ENCODE measurements around the gene GJB1. TPM values are rescaled to one million over a fixed set of nuclear protein-coding genes. Genes with fewer than 3 reads are reported as not detected.

GJB1 gene
- polyA plus RNA-seq, 1 donor from 2014 or later = not detected

GRCh38 chrX:71224098-71224708 lies 1.2 kb downstream of the GJB1 start:
- no peak overlapping the region for H3K27ac ChIP-seq (ENCODE audit: low read length)
- H3K9ac ChIP-seq (ENCODE audit: low read length) = no peak overlapping the region

GRCh38 chrX:71225009-71225408 lies 2.0 kb downstream of the GJB1 start:
- Histone ChIP-seq H3K27ac (ENCODE audit: low read length) (no peak overlapping the region), H3K36me3 (ENCODE audit: insufficient read depth, low read length) (no peaks in the 10 kb centered on the region), H3K79me2 (replicated peaks; ENCODE audit: insufficient read depth, low read length) (no peaks in the 10 kb centered on the region), H3K4me3 (ENCODE audit: low read length) (no peak overlapping the region), H2AFZ (ENCODE audit: low read depth, low read length) (no peak overlapping the region), H3K9me2 (ENCODE audit: insufficient read depth, low read length) (no peaks in the 10 kb centered on the region), H3K9ac (ENCODE audit: low read length) (no peak overlapping the region), H4K20me1 (ENCODE audit: insufficient read depth) (no peaks in the 10 kb centered on the region), H3F3A (ENCODE audit: insufficient read depth, low read length, poor library complexity, severe bottlenecking) (no peaks in the 10 kb centered on the region), H3K27me3 (ENCODE audit: insufficient read depth, low read depth, low read length) (no peaks in the 10 kb centered on the region), H3K4me2 (ENCODE audit: low read length) (no peak overlapping the region), H3K9me3 (ENCODE audit: low read length) (no peaks in the 10 kb centered on the region)
- TF ChIP-seq, protein P1, sequence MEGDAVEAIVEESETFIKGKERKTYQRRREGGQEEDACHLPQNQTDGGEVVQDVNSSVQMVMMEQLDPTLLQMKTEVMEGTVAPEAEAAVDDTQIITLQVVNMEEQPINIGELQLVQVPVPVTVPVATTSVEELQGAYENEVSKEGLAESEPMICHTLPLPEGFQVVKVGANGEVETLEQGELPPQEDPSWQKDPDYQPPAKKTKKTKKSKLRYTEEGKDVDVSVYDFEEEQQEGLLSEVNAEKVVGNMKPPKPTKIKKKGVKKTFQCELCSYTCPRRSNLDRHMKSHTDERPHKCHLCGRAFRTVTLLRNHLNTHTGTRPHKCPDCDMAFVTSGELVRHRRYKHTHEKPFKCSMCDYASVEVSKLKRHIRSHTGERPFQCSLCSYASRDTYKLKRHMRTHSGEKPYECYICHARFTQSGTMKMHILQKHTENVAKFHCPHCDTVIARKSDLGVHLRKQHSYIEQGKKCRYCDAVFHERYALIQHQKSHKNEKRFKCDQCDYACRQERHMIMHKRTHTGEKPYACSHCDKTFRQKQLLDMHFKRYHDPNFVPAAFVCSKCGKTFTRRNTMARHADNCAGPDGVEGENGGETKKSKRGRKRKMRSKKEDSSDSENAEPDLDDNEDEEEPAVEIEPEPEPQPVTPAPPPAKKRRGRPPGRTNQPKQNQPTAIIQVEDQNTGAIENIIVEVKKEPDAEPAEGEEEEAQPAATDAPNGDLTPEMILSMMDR (IDR thresholded peaks at IDR 0.05; ENCODE audit: poor library complexity, severe bottlenecking) = no peak
- TF ChIP-seq EP300 (conservative IDR thresholded peaks at IDR 0.05; ENCODE audit: poor library complexity, severe bottlenecking) (no peak), SMC3 (conservative IDR thresholded peaks at IDR 0.05; ENCODE audit: poor library complexity) (no peak), TAF1 (IDR thresholded peaks at IDR 0.05; ENCODE audit: low read depth) (no peak), POLR2AphosphoS5 (IDR thresholded peaks at IDR 0.05) (no peak), EZH2 (IDR thresholded peaks at IDR 0.05; ENCODE audit: borderline replicate concordance, insufficient read depth, low read length, poor library complexity, severe bottlenecking) (no peak), RAD21 (conservative IDR thresholded peaks at IDR 0.05) (no peak), MXI1 (conservative IDR thresholded peaks at IDR 0.05; ENCODE audit: poor library complexity, severe bottlenecking) (no peak)
- TF ChIP-seq, protein P2, sequence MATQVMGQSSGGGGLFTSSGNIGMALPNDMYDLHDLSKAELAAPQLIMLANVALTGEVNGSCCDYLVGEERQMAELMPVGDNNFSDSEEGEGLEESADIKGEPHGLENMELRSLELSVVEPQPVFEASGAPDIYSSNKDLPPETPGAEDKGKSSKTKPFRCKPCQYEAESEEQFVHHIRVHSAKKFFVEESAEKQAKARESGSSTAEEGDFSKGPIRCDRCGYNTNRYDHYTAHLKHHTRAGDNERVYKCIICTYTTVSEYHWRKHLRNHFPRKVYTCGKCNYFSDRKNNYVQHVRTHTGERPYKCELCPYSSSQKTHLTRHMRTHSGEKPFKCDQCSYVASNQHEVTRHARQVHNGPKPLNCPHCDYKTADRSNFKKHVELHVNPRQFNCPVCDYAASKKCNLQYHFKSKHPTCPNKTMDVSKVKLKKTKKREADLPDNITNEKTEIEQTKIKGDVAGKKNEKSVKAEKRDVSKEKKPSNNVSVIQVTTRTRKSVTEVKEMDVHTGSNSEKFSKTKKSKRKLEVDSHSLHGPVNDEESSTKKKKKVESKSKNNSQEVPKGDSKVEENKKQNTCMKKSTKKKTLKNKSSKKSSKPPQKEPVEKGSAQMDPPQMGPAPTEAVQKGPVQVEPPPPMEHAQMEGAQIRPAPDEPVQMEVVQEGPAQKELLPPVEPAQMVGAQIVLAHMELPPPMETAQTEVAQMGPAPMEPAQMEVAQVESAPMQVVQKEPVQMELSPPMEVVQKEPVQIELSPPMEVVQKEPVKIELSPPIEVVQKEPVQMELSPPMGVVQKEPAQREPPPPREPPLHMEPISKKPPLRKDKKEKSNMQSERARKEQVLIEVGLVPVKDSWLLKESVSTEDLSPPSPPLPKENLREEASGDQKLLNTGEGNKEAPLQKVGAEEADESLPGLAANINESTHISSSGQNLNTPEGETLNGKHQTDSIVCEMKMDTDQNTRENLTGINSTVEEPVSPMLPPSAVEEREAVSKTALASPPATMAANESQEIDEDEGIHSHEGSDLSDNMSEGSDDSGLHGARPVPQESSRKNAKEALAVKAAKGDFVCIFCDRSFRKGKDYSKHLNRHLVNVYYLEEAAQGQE (IDR thresholded peaks at IDR 0.05; ENCODE audit: borderline replicate concordance) = no peak

More at GRCh38 chrX:71224098-71224708, 1.2 kb downstream of the GJB1 start:
- H4K20me1 ChIP-seq (ENCODE audit: insufficient read depth) = no peaks in the 10 kb centered on the region
- no peaks in the 10 kb centered on the region for H3K9me3 ChIP-seq (ENCODE audit: low read length)
- no peak overlapping the region for H3K4me2 ChIP-seq (ENCODE audit: low read length)
- no peak overlapping the region for H2AFZ ChIP-seq (ENCODE audit: low read depth, low read length)
- H3F3A ChIP-seq (ENCODE audit: insufficient read depth, low read length, poor library complexity, severe bottlenecking) = no peaks in the 10 kb centered on the region
- TF ChIP-seq SMC3 (conservative IDR thresholded peaks at IDR 0.05; ENCODE audit: poor library complexity) (no peak), TAF1 (IDR thresholded peaks at IDR 0.05; ENCODE audit: low read depth) (no peak), EZH2 (IDR thresholded peaks at IDR 0.05; ENCODE audit: borderline replicate concordance, insufficient read depth, low read length, poor library complexity, severe bottlenecking) (no peak), POLR2AphosphoS5 (IDR thresholded peaks at IDR 0.05) (no peak), RAD21 (conservative IDR thresholded peaks at IDR 0.05) (no peak), EP300 (conservative IDR thresholded peaks at IDR 0.05; ENCODE audit: poor library complexity, severe bottlenecking) (no peak), MXI1 (conservative IDR thresholded peaks at IDR 0.05; ENCODE audit: poor library complexity, severe bottlenecking) (no peak)
- TF ChIP-seq, protein P2 (IDR thresholded peaks at IDR 0.05; ENCODE audit: borderline replicate concordance) = no peak
- TF ChIP-seq, protein P1 (IDR thresholded peaks at IDR 0.05; ENCODE audit: poor library complexity, severe bottlenecking) = no peak
- H3K79me2 ChIP-seq (replicated peaks; ENCODE audit: insufficient read depth, low read length) = no peaks in the 10 kb centered on the region
- no peaks in the 10 kb centered on the region for H3K36me3 ChIP-seq (ENCODE audit: insufficient read depth, low read length)
- H3K27me3 ChIP-seq (ENCODE audit: insufficient read depth, low read depth, low read length) = no peaks in the 10 kb centered on the region
- no peak overlapping the region for H3K4me3 ChIP-seq (ENCODE audit: low read length)
- no peaks in the 10 kb centered on the region for H3K9me2 ChIP-seq (ENCODE audit: insufficient read depth, low read length)
